Common myeloid progenitor, CD34-positive (primary cell): Measurements from ENCODE around the gene FOXS1.

Source experiments
- CTCF ChIA-PET: fragments of 350-600 bp; sonication (Branson Sonifier 250); formaldehyde crosslinking; loops from one replicate; lab custom pipeline; 2021; ENCODE audit warnings: antibody characterized with exemption; lab: Charles Lee
- POLR2A ChIA-PET: fragments of 350-600 bp; sonication (Branson Sonifier 250); formaldehyde crosslinking; loops from one replicate; lab custom pipeline; 2021; ENCODE audit warnings: antibody characterized with exemption; lab: Charles Lee
- DNase-seq, 3 donors: peaks; one replicate each; pipeline versions ENCODE4 v3.0.0 to v3.0.0-alpha.2; 2013
- H3K27ac ChIP-seq, 2 experiments: 1 replicate in 1 of 2; 2 replicates in 1 of 2; pipeline ENCODE4 v1.7.0; 2013; ENCODE audit warnings: inconsistent platforms in 2 of 2, low read length in 2 of 2, mild to moderate bottlenecking in 2 of 2, low read depth in 1 of 2, moderate library complexity in 1 of 2; ENCODE audit not compliant: severe bottlenecking in 2 of 2, insufficient read depth in 1 of 2, poor library complexity in 1 of 2
- H3K27me3 ChIP-seq, 5 experiments: replicated peaks in 2 of 5; 1 replicate in 3 of 5; 2 replicates in 2 of 5; pipeline versions ENCODE4 v1.6.1 to v1.7.0; 2013; ENCODE audit warnings: low read length in 4 of 5, mild to moderate bottlenecking in 2 of 5, moderate library complexity in 2 of 5, inconsistent platforms in 1 of 5; ENCODE audit not compliant: insufficient read depth in 5 of 5, control insufficient read depth in 4 of 5
- H3K36me3 ChIP-seq, 4 experiments: 1 replicate in 2 of 4; 2 replicates in 2 of 4; pipeline versions ENCODE4 v1.6.1 to v1.7.0; 2013; ENCODE audit warnings: low read length in 3 of 4, control low read depth in 1 of 4, mild to moderate bottlenecking in 1 of 4; ENCODE audit not compliant: control insufficient read depth in 4 of 4, insufficient read depth in 4 of 4
- H3K4me1 ChIP-seq, 4 experiments: 1 replicate in 3 of 4; 2 replicates in 1 of 4; pipeline versions ENCODE4 v1.6.1 to v1.7.1; 2013; ENCODE audit warnings: low read length in 3 of 4, mild to moderate bottlenecking in 3 of 4, control low read depth in 1 of 4, inconsistent platforms in 1 of 4, moderate library complexity in 1 of 4; ENCODE audit not compliant: control insufficient read depth in 4 of 4, insufficient read depth in 4 of 4; ENCODE audit errors: control extremely low read depth in 1 of 4
- H3K4me3 ChIP-seq, 7 experiments: 1 replicate in 4 of 7; 2 replicates in 3 of 7; pipeline versions ENCODE4 v1.5.1 to v1.7.0; 2013; ENCODE audit warnings: mild to moderate bottlenecking in 7 of 7, low read length in 6 of 7, moderate library complexity in 6 of 7, inconsistent platforms in 2 of 7, low read depth in 2 of 7, control low read depth in 1 of 7; ENCODE audit not compliant: insufficient read depth in 4 of 7, control insufficient read depth in 1 of 7; ENCODE audit errors: extremely low read depth in 1 of 7
- H3K9me3 ChIP-seq, 5 experiments: 1 replicate in 4 of 5; 2 replicates in 1 of 5; pipeline versions ENCODE4 v1.6.1 to v1.7.1; 2013; ENCODE audit warnings: low read length in 4 of 5, mild to moderate bottlenecking in 2 of 5, inconsistent platforms in 1 of 5, low read depth in 1 of 5, moderate library complexity in 1 of 5; ENCODE audit not compliant: control insufficient read depth in 4 of 5, insufficient read depth in 2 of 5; ENCODE audit errors: control extremely low read depth in 1 of 5
- WGBS: methylation state at CpG from one replicate; pipeline ENCODE4 v1.1.5; 2013; ENCODE audit not compliant: insufficient coverage; 5-methylcytosine and 5-hydroxymethylcytosine counted together

Gene FOXS1

DNA sequence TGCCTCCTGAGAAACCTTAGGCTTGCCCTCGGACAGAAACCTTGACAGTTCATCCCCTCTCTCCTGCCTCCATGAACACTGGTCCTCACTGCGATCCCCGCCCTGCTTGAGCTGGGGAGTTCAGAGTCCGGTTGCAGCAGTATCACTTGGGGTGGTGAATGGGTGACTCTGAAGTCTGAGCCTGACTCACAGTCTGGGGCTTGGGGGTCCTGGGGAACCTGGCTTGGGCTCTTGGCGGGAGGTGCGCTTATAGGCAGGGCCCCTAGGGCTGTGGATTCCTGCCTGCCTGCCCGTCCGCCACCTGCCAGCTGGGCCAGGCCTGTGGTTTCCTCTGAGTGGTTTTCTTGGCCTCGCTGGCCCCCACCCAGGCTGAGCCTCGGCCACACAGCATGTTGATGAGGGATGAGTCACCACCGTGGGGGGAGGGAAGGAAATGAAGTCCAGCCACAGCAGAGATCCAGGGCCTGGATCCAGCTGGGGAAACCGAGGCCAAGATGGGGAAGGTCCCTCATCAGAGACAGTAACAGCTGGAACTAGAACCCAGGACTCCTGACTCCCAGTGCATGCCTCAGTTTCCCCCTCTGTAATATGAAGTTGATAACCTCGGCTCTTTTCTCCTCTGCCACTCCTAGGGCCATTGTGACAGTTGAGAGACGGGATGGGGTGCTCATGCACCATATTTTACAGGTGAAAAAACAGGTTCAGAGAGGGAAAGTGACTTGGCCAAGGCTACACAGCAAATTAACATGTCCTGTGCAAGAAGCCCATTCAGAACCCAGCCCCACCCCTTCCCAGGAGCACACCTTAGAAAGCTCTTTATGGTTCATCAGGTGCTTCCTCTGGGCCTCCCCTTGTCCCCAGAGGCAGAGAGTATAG is 9.2 kb downstream of the FOXS1 start:
- Histone ChIP-seq H3K4me1 (peaks cover 3 to 59% (median 55%) of the 10 kb centered on the region in 4 experiments), H3K27ac (no peak overlapping the region), H3K27me3 (no peaks in the 10 kb centered on the region), H3K4me3 (peak overlapping the region in 4 of 7 experiments; percentile 14 to 37 (median 26)), H3K9me3 (no peaks in the 10 kb centered on the region), H3K36me3 (no peaks in the 10 kb centered on the region)
- ChIA-PET POLR2A (interaction anchor here (0.6 to 1.4 kb wide), 2 partner anchors 13 to 235 kb away, joined by 3 read pairs; no protein-coding TSS in a partner anchor), CTCF (interaction anchor here (1.4 to 6.5 kb wide), 7 partner anchors 7 to 149 kb away, joined by 3 to 58 read pairs (median 18); partner anchors contain the start of genes FOXS1 and PDRG1)
- 3% methylated on average over 11 of the region's 14 CpGs for WGBS
- peak; percentile 90 to 98 (median 97) for DNase-seq

DNA sequence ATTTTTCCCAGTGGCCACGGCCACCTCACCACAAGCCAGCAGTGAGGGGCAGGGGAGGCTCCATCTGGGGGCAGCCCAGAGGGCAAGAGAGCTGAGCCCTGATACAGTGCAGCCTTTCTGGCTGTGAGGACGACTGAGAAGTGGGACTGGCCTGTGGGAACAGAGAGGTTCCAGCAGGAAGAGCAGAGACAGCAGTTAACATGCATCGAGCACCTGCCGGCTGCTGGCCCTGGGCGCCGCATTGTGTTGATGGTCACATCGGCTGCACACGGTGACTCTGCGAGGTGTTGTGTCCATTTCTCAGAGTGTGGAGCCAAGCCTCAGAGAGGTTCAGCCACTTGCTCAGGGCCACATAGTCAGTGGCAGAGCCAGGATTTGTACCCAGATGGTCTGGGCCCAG is 9.8 kb downstream of the FOXS1 start:
- Histone ChIP-seq H3K4me3 (no peak overlapping the region), H3K36me3 (no peaks in the 10 kb centered on the region), H3K4me1 (peaks cover 3 to 59% (median 55%) of the 10 kb centered on the region in 4 experiments), H3K27ac (no peak overlapping the region), H3K9me3 (no peaks in the 10 kb centered on the region), H3K27me3 (no peaks in the 10 kb centered on the region)
- DNase-seq: no peak
- WGBS: 72% methylated on average over 9 of the region's 9 CpGs
- ChIA-PET CTCF (interaction anchor here (1.0 to 6.5 kb wide), 8 partner anchors 8 to 150 kb away, joined by 3 to 58 read pairs (median 15); partner anchors contain the start of genes FOXS1 and PDRG1), POLR2A (interaction anchor here (1.4 kb wide), 1 partner anchor 13 kb away, joined by 3 read pairs; no protein-coding TSS in a partner anchor)

DNA sequence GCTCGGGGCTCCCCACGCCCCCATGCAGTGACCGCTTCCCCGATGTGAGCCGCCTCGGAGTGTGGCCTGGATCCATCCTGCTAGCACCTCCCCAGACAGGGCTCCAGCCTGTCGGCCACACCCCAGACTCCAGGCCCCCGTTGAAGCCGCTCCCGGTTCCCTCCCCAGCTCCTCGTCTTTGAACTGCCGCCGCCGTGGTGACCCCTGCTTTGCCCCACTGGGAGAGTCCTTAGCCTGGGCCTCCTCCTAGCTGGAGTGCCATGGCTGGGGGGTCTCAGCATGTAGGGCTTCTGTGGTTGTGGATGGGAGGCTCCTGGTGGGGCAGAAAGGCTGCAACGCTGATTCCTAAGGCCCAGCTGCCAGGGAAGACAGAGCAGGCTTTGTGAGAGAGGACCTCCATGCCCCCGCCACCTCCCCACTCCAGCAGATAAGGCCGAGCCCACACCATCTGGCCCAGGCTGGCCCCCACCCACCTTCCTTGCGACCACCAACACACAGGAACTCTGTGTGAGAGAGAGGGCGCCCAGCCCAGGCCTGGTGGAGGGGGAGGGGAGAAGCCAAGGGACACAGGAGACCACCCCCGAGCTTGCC is 11.4 kb downstream of the FOXS1 start:
- H3K9me3 ChIP-seq: no peaks in the 10 kb centered on the region
- WGBS: 96% methylated on average over 15 of the region's 20 CpGs
- H3K27ac ChIP-seq: no peak overlapping the region
- POLR2A ChIA-PET: no interaction called here
- no peaks in the 10 kb centered on the region for H3K36me3 ChIP-seq
- H3K4me3 ChIP-seq: no peak overlapping the region
- DNase-seq: peak in 1 of 3 donors; percentile 13
- CTCF ChIA-PET: interaction anchor here (0.6 to 6.5 kb wide), 14 partner anchors 10 to 197 kb away, joined by 3 to 58 read pairs (median 6); partner anchors contain the start of genes FOXS1 and MYLK2
- H3K4me1 ChIP-seq: peaks cover 3 to 70% (median 60%) of the 10 kb centered on the region in 4 experiments
- H3K27me3 ChIP-seq: no peaks in the 10 kb centered on the region

DNA sequence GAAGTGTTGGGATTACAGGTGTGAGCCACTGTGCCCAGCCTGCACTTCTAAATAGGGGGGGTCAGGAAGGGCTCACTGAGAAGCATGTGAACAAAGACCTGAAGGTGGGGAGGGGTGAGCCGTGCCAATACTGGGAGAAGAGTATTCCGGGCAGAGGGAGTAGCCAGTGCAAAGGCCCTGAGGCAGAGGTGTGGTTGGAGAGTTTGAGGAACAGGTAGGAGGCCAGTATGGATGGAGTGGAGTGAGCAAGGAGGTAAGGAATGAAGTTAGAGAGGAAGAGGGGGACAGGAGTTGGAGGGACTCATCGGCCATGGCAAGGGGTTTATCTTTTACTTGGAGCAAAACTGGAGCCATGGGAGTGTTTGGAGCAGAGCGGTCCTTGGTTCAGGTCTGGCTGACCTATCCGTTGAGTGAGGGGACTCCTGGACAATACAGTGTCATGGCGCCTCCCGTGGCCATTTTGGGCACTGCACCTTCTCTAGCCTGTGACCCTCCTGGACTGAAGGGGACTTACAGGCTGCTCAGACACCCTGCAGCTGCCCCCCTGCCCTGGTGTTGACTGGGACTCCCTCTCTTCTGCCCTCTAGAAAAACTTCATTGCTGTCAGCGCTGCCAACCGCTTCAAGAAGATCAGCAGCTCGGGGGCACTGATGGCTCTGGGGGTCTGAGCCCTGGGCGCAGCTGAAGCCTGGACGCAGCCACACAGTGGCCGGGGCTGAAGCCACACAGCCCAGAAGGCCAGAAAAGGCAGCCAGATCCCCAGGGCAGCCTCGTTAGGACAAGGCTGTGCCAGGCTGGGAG is 12.1 kb downstream of the FOXS1 start:
- H3K9me3 ChIP-seq: no peaks in the 10 kb centered on the region
- DNase-seq: peak; percentile 45 to 68 (median 57)
- H3K4me1 ChIP-seq: peaks cover 3 to 64% (median 55%) of the 10 kb centered on the region in 4 experiments
- ChIA-PET CTCF (interaction anchor here (0.6 to 6.5 kb wide), 13 partner anchors 10 to 198 kb away, joined by 3 to 58 read pairs (median 6); partner anchors contain the start of genes FOXS1 and MYLK2), POLR2A (no interaction called here)
- 73% methylated on average over 13 of the region's 14 CpGs for WGBS
- H3K27me3 ChIP-seq: no peaks in the 10 kb centered on the region
- H3K4me3 ChIP-seq: no peak overlapping the region
- no peaks in the 10 kb centered on the region for H3K36me3 ChIP-seq
- H3K27ac ChIP-seq: no peak overlapping the region

DNA sequence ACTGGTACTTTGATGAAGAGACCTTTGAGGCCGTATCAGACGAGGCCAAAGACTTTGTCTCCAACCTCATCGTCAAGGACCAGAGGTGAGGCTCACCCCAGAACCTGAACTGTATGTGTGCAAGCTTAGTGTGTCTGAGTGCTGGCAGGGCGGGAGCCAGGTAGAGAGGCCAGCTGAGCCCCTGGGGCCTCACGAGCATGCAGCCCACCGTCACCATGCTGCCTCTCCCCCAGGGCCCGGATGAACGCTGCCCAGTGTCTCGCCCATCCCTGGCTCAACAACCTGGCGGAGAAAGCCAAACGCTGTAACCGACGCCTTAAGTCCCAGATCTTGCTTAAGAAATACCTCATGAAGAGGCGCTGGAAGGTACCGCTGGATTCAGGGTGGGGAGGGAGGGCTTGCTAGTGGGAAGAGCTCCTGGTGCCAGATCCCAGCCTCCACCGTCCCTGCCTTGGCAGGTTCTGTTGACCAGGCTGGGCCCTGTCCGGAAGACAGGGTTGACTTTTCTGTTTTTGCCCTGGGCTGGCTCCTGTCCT is 13.6 kb downstream of the FOXS1 start:
- WGBS: 98% methylated on average over 16 of the region's 17 CpGs
- no peak for DNase-seq
- H3K36me3 ChIP-seq: no peaks in the 10 kb centered on the region
- ChIA-PET CTCF (interaction anchor here (1.7 to 3.0 kb wide), 2 partner anchors 9 to 15 kb away, joined by 12 to 16 read pairs; no protein-coding TSS in a partner anchor), POLR2A (no interaction called here)
- H3K27ac ChIP-seq: no peak overlapping the region
- H3K9me3 ChIP-seq: no peaks in the 10 kb centered on the region
- no peaks in the 10 kb centered on the region for H3K27me3 ChIP-seq
- no peak overlapping the region for H3K4me3 ChIP-seq
- peaks cover 3 to 49% (median 40%) of the 10 kb centered on the region in 4 experiments for H3K4me1 ChIP-seq

DNA sequence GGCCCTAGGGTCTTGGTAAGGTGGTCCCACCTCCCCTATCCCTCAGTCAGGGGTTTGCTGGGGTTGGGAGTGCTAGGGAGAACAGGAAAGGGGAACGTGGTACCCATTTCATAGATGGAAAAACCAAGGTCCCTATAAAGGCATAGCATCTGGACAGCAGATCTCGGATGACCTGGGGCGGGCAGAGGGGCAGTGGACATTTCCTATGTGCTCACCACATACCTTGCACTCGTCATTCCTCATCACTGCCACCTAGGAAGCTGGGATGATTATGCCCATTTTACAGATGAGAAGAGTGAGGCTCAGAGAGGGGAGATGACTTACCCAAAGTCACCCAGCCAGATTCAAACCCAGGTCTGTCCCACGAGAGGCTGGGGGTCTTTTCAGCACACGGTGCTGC is 14.2 kb downstream of the FOXS1 start:
- Histone ChIP-seq H3K27ac (no peak overlapping the region), H3K4me1 (peaks cover 0 to 43% (median 33%) of the 10 kb centered on the region in 4 experiments), H3K9me3 (no peaks in the 10 kb centered on the region), H3K36me3 (no peaks in the 10 kb centered on the region), H3K27me3 (no peaks in the 10 kb centered on the region), H3K4me3 (no peak overlapping the region)
- WGBS: 92% methylated on average over 5 of the region's 6 CpGs
- DNase-seq: no peak
- CTCF ChIA-PET: interaction anchor here (0.6 to 1.7 kb wide), 5 partner anchors 8 to 274 kb away, joined by 3 to 12 read pairs (median 5); no protein-coding TSS in a partner anchor
- POLR2A ChIA-PET: no interaction called here
